Fibroblast of upper back skin (primary cell): ENCODE results near the gene MX2.
"Not testable (repeated sequence)": the region's sequence is repeated elsewhere in the genome, so short reads cannot be mapped to it uniquely, and the experiment has no call there.

Source experiments
- DNase-seq: peaks from one replicate; pipeline ENCODE4 v3.0.0-alpha.2; 2013

MX2 gene

GRCh38 chr21:41420998-41421397 is 59.2 kb downstream of the MX2 start:
- DNase-seq, result not testable (repeated sequence)

- no peak for DNase-seq
Observed at GRCh38 chr21:41422546-41423304, 60.9 kb downstream of the MX2 start.

- not testable (repeated sequence) for DNase-seq
Observed at GRCh38 chr21:41423305-41423636, 61.4 kb downstream of the MX2 start.

- no peak for DNase-seq
Observed at GRCh38 chr21:41425588-41425953, 63.7 kb downstream of the MX2 start.

GRCh38 chr21:41425954-41426675 is 64.3 kb downstream of the MX2 start, which contains the start of gene MX1:
Gene MX1 (plus strand): TSS chr21:41426239. CDS start chr21:41432071, 5,832 bp downstream.
- peak; percentile 28 for DNase-seq

GRCh38 chr21:41426676-41427404 is 65.0 kb downstream of the MX2 start:
- DNase-seq, result no peak

GRCh38 chr21:41427556-41427955 is 65.7 kb downstream of the MX2 start:
- no peak for DNase-seq

GRCh38 chr21:41428311-41428710 is 66.5 kb downstream of the MX2 start:
- no peak for DNase-seq

GRCh38 chr21:41428847-41429246 is 67.0 kb downstream of the MX2 start:
- DNase-seq, result no peak

GRCh38 chr21:41429305-41429704 is 67.5 kb downstream of the MX2 start:
- no peak for DNase-seq

GRCh38 chr21:41429925-41430491 is 68.2 kb downstream of the MX2 start:
- DNase-seq, result no peak

- no peak for DNase-seq
Observed at GRCh38 chr21:41431788-41432548, 70.1 kb downstream of the MX2 start.

- DNase-seq, result no peak
Observed at GRCh38 chr21:41432562-41433460, 71.0 kb downstream of the MX2 start.

GRCh38 chr21:41433566-41433965 is 71.7 kb downstream of the MX2 start:
- DNase-seq, result no peak

GRCh38 chr21:41435706-41436105 is 73.9 kb downstream of the MX2 start:
- no peak for DNase-seq

- no peak for DNase-seq
Observed at GRCh38 chr21:41437729-41438128, 75.9 kb downstream of the MX2 start.

- DNase-seq, result no peak
Observed at GRCh38 chr21:41438425-41439113, 76.7 kb downstream of the MX2 start.

- peak; percentile 25 for DNase-seq
Observed at GRCh38 chr21:41439248-41439647, 77.4 kb downstream of the MX2 start.

GRCh38 chr21:41441546-41441945 is 79.7 kb downstream of the MX2 start:
- no peak for DNase-seq

GRCh38 chr21:41442481-41443186 is 80.8 kb downstream of the MX2 start:
- peak; percentile 82 for DNase-seq
